ENCODE data around the gene P2RX3. TPM values are rescaled to one million over a fixed set of nuclear protein-coding genes. Genes with fewer than 3 reads are reported as not detected.

The P2RX3 gene
- total and polyA plus RNA-seq, 10 of the 15 experiments (the other 5 are each of a cell fraction or from before 2014, with no cell fraction given): 0.05 to 0.12 TPM; not detected in 8

DNA sequence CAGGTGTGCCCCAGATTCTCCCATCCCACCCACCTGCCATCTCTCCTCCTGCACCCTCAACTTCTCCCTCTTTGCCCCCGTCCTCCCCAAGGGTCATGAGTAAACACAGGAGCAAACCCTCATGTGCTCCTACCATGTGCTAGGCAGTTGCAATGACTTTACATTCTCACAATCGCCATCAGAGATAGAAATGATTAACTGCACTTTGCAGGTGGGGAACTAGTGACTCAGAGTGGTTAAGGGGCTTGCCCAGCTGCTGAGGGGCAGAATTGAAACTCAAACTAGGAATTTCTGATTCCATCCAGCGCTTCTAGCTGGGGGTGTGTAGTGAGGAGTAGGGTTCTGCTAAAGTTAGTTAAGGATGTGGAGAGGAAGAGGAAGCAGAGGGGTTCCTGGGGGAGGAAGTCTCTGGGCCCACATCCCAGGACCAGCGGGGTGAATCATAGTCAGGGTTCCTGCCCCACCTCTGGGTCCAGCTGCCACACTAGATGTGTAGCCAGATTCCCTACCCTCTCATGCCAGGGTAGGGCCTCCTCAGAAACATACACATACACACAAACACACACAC lies 68.3 kb downstream of the P2RX3 start (continued):
- TF ChIP-seq, protein P1, sequence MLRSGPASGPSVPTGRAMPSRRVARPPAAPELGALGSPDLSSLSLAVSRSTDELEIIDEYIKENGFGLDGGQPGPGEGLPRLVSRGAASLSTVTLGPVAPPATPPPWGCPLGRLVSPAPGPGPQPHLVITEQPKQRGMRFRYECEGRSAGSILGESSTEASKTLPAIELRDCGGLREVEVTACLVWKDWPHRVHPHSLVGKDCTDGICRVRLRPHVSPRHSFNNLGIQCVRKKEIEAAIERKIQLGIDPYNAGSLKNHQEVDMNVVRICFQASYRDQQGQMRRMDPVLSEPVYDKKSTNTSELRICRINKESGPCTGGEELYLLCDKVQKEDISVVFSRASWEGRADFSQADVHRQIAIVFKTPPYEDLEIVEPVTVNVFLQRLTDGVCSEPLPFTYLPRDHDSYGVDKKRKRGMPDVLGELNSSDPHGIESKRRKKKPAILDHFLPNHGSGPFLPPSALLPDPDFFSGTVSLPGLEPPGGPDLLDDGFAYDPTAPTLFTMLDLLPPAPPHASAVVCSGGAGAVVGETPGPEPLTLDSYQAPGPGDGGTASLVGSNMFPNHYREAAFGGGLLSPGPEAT (IDR thresholded peaks at IDR 0.05; ENCODE audit: low read depth): peak; percentile 81
- no peak for TF ChIP-seq ZNF622 (IDR thresholded peaks at IDR 0.05)
- TF ChIP-seq SMARCA5 (IDR thresholded peaks at IDR 0.05): no peak
- no peak for TF ChIP-seq YBX1 (IDR thresholded peaks at IDR 0.05)
- TF ChIP-seq TARDBP (IDR thresholded peaks at IDR 0.05; ENCODE audit: borderline replicate concordance): no peak; the same call in 1 of the 2 replicates
- TF ChIP-seq MEF2B (IDR thresholded peaks at IDR 0.05; ENCODE audit: partially characterized antibody, poor library complexity, severe bottlenecking): peak; percentile 63
- TF ChIP-seq BMI1 (IDR thresholded peaks at IDR 0.05; ENCODE audit: borderline replicate concordance): no peak
- TF ChIP-seq EED (IDR thresholded peaks at IDR 0.05; ENCODE audit: low read depth): peak; percentile 69
- TF ChIP-seq POLR2AphosphoS2 (IDR thresholded peaks at IDR 0.05; ENCODE audit: low read depth, low read length): 0 out of 2 replicates have a peak, but pooled peaks have one; percentile 41
- TF ChIP-seq, protein P2, sequence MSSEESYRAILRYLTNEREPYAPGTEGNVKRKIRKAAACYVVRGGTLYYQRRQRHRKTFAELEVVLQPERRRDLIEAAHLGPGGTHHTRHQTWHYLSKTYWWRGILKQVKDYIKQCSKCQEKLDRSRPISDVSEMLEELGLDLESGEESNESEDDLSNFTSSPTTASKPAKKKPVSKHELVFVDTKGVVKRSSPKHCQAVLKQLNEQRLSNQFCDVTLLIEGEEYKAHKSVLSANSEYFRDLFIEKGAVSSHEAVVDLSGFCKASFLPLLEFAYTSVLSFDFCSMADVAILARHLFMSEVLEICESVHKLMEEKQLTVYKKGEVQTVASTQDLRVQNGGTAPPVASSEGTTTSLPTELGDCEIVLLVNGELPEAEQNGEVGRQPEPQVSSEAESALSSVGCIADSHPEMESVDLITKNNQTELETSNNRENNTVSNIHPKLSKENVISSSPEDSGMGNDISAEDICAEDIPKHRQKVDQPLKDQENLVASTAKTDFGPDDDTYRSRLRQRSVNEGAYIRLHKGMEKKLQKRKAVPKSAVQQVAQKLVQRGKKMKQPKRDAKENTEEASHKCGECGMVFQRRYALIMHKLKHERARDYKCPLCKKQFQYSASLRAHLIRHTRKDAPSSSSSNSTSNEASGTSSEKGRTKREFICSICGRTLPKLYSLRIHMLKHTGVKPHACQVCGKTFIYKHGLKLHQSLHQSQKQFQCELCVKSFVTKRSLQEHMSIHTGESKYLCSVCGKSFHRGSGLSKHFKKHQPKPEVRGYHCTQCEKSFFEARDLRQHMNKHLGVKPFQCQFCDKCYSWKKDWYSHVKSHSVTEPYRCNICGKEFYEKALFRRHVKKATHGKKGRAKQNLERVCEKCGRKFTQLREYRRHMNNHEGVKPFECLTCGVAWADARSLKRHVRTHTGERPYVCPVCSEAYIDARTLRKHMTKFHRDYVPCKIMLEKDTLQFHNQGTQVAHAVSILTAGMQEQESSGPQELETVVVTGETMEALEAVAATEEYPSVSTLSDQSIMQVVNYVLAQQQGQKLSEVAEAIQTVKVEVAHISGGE (CRISPR knock-in tag; IDR thresholded peaks at IDR 0.05): no peak
- TF ChIP-seq ETV6 (conservative IDR thresholded peaks at IDR 0.05 in 1 of 2, IDR thresholded peaks at IDR 0.05 in 1 of 2; ENCODE audit: borderline replicate concordance in 1 of 2, low read depth in 1 of 2): peak in 1 of 2 experiments; percentile 60; a peak in 1 of 4 replicates
- TF ChIP-seq CREM (IDR thresholded peaks at IDR 0.05; ENCODE audit: low read depth): peak; percentile 70
- TF ChIP-seq, protein P3, sequence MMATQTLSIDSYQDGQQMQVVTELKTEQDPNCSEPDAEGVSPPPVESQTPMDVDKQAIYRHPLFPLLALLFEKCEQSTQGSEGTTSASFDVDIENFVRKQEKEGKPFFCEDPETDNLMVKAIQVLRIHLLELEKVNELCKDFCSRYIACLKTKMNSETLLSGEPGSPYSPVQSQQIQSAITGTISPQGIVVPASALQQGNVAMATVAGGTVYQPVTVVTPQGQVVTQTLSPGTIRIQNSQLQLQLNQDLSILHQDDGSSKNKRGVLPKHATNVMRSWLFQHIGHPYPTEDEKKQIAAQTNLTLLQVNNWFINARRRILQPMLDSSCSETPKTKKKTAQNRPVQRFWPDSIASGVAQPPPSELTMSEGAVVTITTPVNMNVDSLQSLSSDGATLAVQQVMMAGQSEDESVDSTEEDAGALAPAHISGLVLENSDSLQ (IDR thresholded peaks at IDR 0.05): peak; percentile 38
- TF ChIP-seq FOXM1 (IDR thresholded peaks at IDR 0.05; ENCODE audit: low read depth, low read length): peak; percentile 82
- TF ChIP-seq, protein P4, sequence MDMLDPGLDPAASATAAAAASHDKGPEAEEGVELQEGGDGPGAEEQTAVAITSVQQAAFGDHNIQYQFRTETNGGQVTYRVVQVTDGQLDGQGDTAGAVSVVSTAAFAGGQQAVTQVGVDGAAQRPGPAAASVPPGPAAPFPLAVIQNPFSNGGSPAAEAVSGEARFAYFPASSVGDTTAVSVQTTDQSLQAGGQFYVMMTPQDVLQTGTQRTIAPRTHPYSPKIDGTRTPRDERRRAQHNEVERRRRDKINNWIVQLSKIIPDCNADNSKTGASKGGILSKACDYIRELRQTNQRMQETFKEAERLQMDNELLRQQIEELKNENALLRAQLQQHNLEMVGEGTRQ (IDR thresholded peaks at IDR 0.05; ENCODE audit: borderline replicate concordance, low read depth, low read length): no peak
- TF ChIP-seq WRNIP1 (IDR thresholded peaks at IDR 0.05; ENCODE audit: borderline replicate concordance, low read depth, low read length): no peak
- TF ChIP-seq SMAD1 (IDR thresholded peaks at IDR 0.05; ENCODE audit: low read depth, partially characterized antibody): no peak
- TF ChIP-seq HDGF (IDR thresholded peaks at IDR 0.05): no peak
- TF ChIP-seq, protein P5, sequence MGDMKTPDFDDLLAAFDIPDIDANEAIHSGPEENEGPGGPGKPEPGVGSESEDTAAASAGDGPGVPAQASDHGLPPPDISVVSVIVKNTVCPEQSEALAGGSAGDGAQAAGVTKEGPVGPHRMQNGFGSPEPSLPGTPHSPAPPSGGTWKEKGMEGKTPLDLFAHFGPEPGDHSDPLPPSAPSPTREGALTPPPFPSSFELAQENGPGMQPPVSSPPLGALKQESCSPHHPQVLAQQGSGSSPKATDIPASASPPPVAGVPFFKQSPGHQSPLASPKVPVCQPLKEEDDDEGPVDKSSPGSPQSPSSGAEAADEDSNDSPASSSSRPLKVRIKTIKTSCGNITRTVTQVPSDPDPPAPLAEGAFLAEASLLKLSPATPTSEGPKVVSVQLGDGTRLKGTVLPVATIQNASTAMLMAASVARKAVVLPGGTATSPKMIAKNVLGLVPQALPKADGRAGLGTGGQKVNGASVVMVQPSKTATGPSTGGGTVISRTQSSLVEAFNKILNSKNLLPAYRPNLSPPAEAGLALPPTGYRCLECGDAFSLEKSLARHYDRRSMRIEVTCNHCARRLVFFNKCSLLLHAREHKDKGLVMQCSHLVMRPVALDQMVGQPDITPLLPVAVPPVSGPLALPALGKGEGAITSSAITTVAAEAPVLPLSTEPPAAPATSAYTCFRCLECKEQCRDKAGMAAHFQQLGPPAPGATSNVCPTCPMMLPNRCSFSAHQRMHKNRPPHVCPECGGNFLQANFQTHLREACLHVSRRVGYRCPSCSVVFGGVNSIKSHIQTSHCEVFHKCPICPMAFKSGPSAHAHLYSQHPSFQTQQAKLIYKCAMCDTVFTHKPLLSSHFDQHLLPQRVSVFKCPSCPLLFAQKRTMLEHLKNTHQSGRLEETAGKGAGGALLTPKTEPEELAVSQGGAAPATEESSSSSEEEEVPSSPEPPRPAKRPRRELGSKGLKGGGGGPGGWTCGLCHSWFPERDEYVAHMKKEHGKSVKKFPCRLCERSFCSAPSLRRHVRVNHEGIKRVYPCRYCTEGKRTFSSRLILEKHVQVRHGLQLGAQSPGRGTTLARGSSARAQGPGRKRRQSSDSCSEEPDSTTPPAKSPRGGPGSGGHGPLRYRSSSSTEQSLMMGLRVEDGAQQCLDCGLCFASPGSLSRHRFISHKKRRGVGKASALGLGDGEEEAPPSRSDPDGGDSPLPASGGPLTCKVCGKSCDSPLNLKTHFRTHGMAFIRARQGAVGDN (IDR thresholded peaks at IDR 0.05): peak; percentile 77
- TF ChIP-seq RAD51 (IDR thresholded peaks at IDR 0.05): peak; percentile 72
